IMR-90 (cell line): Measurements from ENCODE around the gene FAM120A. TPM values are rescaled to one million over a fixed set of nuclear protein-coding genes. Genes with fewer than 3 reads are reported as not detected.

Experiments used
- ATAC-seq: fragments of 200-7000 bp; cut with Tn5 transposase; 2 replicates; pipeline ENCODE4 v1.9.1; 2020; ENCODE audit warnings: low read depth, mild to moderate bottlenecking, moderate library complexity
- BruUV-seq: library from RNA; stranded (reverse); fragments of 400-500 nt; replicated peaks from 2 replicates; lab custom pipeline; 2021; lab: Mats Ljungman, UMichigan
- CTCF ChIA-PET: fragments of 300-600 bp; formaldehyde crosslinking; extraction: SDS; loops from one replicate; lab custom pipeline; 2021; ENCODE audit warnings: antibody characterized with exemption; lab: Yijun Ruan, JAX
- POLR2A ChIA-PET: fragments of 300-600 bp; sonication (Branson Sonifier 250); formaldehyde crosslinking; loops from one replicate; lab custom pipeline; 2022; ENCODE audit warnings: antibody characterized with exemption; ENCODE audit not compliant: unreplicated experiment; lab: Charles Lee
- DNase-seq: peaks from one replicate; pipeline ENCODE4 v3.0.0; 2013
- H2AFZ ChIP-seq: replicated peaks from 2 replicates; pipeline ENCODE3; 2013; ENCODE audit warnings: low read length, mild to moderate bottlenecking; ENCODE audit not compliant: poor library complexity
- H2AK5ac ChIP-seq: 2 replicates; pipeline ENCODE4 v1.6.1; 2013; ENCODE audit warnings: low read depth, low read length, inconsistent platforms
- H2AK9ac ChIP-seq: replicated peaks from 2 replicates; pipeline ENCODE3; 2013; ENCODE audit warnings: mild to moderate bottlenecking, low read depth, low read length, moderate library complexity; ENCODE audit not compliant: poor library complexity
- H2BK120ac ChIP-seq: 2 replicates; pipeline ENCODE4 v1.6.1; 2013; ENCODE audit warnings: low read depth, low read length, inconsistent platforms
- H2BK15ac ChIP-seq: 3 replicates; pipeline ENCODE4 v1.6.1; 2013; ENCODE audit warnings: low read depth, low read length, inconsistent platforms
- H2BK20ac ChIP-seq: 2 replicates; pipeline ENCODE4 v1.6.1; 2013; ENCODE audit warnings: low read depth, mild to moderate bottlenecking, inconsistent platforms, low read length, moderate library complexity
- H2BK5ac ChIP-seq: 2 replicates; pipeline ENCODE4 v1.6.1; 2013; ENCODE audit warnings: mild to moderate bottlenecking, low read depth, low read length, inconsistent platforms; ENCODE audit not compliant: poor library complexity, severe bottlenecking
- H3K14ac ChIP-seq: replicated peaks from 2 replicates; pipeline ENCODE4 v1.6.1; 2013; ENCODE audit warnings: low read depth, low read length, inconsistent platforms
- H3K18ac ChIP-seq: 2 replicates; pipeline ENCODE4 v1.6.1; 2013; ENCODE audit warnings: low read depth, low read length, control low read depth
- H3K23ac ChIP-seq: 2 replicates; pipeline ENCODE4 v1.6.1; 2013; ENCODE audit warnings: low read depth, low read length, inconsistent platforms
- H3K27ac ChIP-seq: 2 replicates; pipeline ENCODE4 v1.5.1; 2013; ENCODE audit warnings: mild to moderate bottlenecking, control low read depth, low read length; ENCODE audit not compliant: insufficient read depth
- H3K27me3 ChIP-seq: 2 replicates; pipeline ENCODE4 v1.6.1; 2013; ENCODE audit warnings: low read length; ENCODE audit not compliant: control insufficient read depth, insufficient read depth
- H3K36me3 ChIP-seq: 2 replicates; pipeline ENCODE4 v1.6.1; 2013; ENCODE audit warnings: low read length, mixed read lengths; ENCODE audit not compliant: control insufficient read depth, insufficient read depth
- H3K4ac ChIP-seq: 2 replicates; pipeline ENCODE4 v1.6.1; 2013; ENCODE audit warnings: low read depth, low read length, inconsistent platforms
- H3K4me1 ChIP-seq: 2 replicates; pipeline ENCODE4 v1.6.1; 2013; ENCODE audit warnings: low read length, mixed read lengths; ENCODE audit not compliant: control insufficient read depth, insufficient read depth
- H3K4me2 ChIP-seq: 2 replicates; pipeline ENCODE4 v1.6.1; 2013; ENCODE audit warnings: low read depth, mild to moderate bottlenecking, control low read depth, low read length, moderate library complexity
- H3K4me3 ChIP-seq: 2 replicates; pipeline ENCODE4 v1.5.1; 2013; ENCODE audit warnings: low read depth, mild to moderate bottlenecking, control low read depth, low read length, moderate library complexity; ENCODE audit not compliant: insufficient read depth
- H3K56ac ChIP-seq: 2 replicates; pipeline ENCODE4 v1.6.1; 2013; ENCODE audit warnings: low read length, inconsistent platforms; ENCODE audit not compliant: insufficient read depth; ENCODE audit errors: extremely low read depth
- H3K79me1 ChIP-seq, 2 experiments: 2 replicates each; pipeline ENCODE4 v1.6.1; 2013; ENCODE audit warnings: low read length in 2 of 2, inconsistent platforms in 1 of 2, low read depth in 1 of 2
- H3K9ac ChIP-seq: 2 replicates; pipeline ENCODE4 v1.6.1; 2013; ENCODE audit warnings: low read depth, low read length, control low read depth
- H3K9me1 ChIP-seq: 2 replicates; pipeline ENCODE4 v1.6.1; 2013; ENCODE audit warnings: low read length, inconsistent platforms; ENCODE audit not compliant: insufficient read depth
- H3K9me3 ChIP-seq: 2 replicates; pipeline ENCODE4 v1.6.1; 2013; ENCODE audit warnings: low read length; ENCODE audit not compliant: control insufficient read depth, insufficient read depth
- H4K20me1 ChIP-seq: 2 replicates; pipeline ENCODE4 v1.6.1; 2013; ENCODE audit warnings: low read length, inconsistent platforms; ENCODE audit not compliant: insufficient read depth
- H4K5ac ChIP-seq: 2 replicates; pipeline ENCODE4 v1.6.1; 2013; ENCODE audit warnings: mild to moderate bottlenecking, low read depth, low read length, control low read depth
- H4K8ac ChIP-seq, 2 experiments: 2 replicates each; pipeline ENCODE4 v1.6.1; 2013; ENCODE audit warnings: low read depth in 2 of 2, low read length in 2 of 2, control low read depth in 1 of 2, inconsistent platforms in 1 of 2
- H4K91ac ChIP-seq: 2 replicates; pipeline ENCODE4 v1.6.1; 2013; ENCODE audit warnings: low read depth, low read length, inconsistent platforms; ENCODE audit not compliant: insufficient read depth
- BHLHE40 ChIP-seq: fragments of 150-350 bp; IDR thresholded peaks from 2 replicates; pipeline ENCODE4 v1.6.1; 2016; ENCODE audit warnings: mild to moderate bottlenecking, low read depth, low read length
- ELK1 ChIP-seq: fragments of 150-350 bp; IDR thresholded peaks from 2 replicates; pipeline ENCODE4 v1.6.1; 2016; ENCODE audit warnings: low read depth, mild to moderate bottlenecking, low read length, moderate library complexity, borderline replicate concordance
- FOS ChIP-seq: fragments of 150-350 bp; IDR thresholded peaks from 2 replicates; pipeline ENCODE4 v1.6.1; 2016; ENCODE audit warnings: low read depth, low read length
- MAFK ChIP-seq: IDR thresholded peaks from 2 replicates; pipeline ENCODE4 v1.6.1; 2012; ENCODE audit warnings: low read depth, low read length, improper control_type of control experiment
- NFE2L2 ChIP-seq: fragments of 150-350 bp; IDR thresholded peaks from 2 replicates; pipeline ENCODE4 v1.6.1; 2016; ENCODE audit warnings: low read depth, mild to moderate bottlenecking, low read length
- POLR2A ChIP-seq: IDR thresholded peaks from 2 replicates; pipeline ENCODE4 v1.6.1; 2012; ENCODE audit warnings: mild to moderate bottlenecking, low read depth, low read length
- RCOR1 ChIP-seq: IDR thresholded peaks from 2 replicates; pipeline ENCODE4 v1.6.1; 2012; ENCODE audit warnings: mild to moderate bottlenecking, low read length, improper control_type of control experiment; ENCODE audit not compliant: insufficient replicate concordance
- RFX5 ChIP-seq: IDR thresholded peaks from 2 replicates; pipeline ENCODE4 v1.8.0; 2012; ENCODE audit warnings: low read depth, mild to moderate bottlenecking, low read length, moderate library complexity
- SMC3 ChIP-seq: fragments of 150-350 bp; IDR thresholded peaks from 2 replicates; pipeline ENCODE4 v1.6.1; 2016; ENCODE audit warnings: low read depth, mild to moderate bottlenecking, antibody characterized with exemption, low read length, moderate library complexity
- USF2 ChIP-seq: fragments of 150-350 bp; IDR thresholded peaks from 2 replicates; pipeline ENCODE4 v1.6.1; 2017; ENCODE audit warnings: mild to moderate bottlenecking, antibody characterized with exemption, low read length, low read depth
- WGBS, 2 experiments: methylation state at CpG; one replicate each; pipeline versions ENCODE4 v1.1.5 to v1.1.7; 2013; ENCODE audit warnings: missing lambda C conversion rate in 2 of 2; ENCODE audit not compliant: insufficient read length in 1 of 2; ENCODE audit errors: extremely low coverage in 2 of 2; 5-methylcytosine and 5-hydroxymethylcytosine counted together
- dilution Hi-C: fragments of 300-500 bp; cut with HindIII; formaldehyde crosslinking; loops from one replicate; pipeline ENCODE4 v1.14.3; 2018; ENCODE audit warnings: low sequenced_read_pairs; ENCODE audit not compliant: unreplicated experiment
- in situ Hi-C: fragments of 300-500 bp; cut with MboI; formaldehyde crosslinking; loops from 3 replicates; pipeline ENCODE4 v1.14.3; 2019; ENCODE audit warnings: low sequenced_read_pairs, inconsistent platforms, mixed read lengths
- intact Hi-C: fragments of 100-400 bp; cut with micrococcal nuclease; formaldehyde crosslinking; loops from 2 replicates; pipeline ENCODE4 v1.10.0; 2022
- polyA plus RNA-seq, 3 experiments: library from polyadenylated mRNA; depleted of rRNA; stranded (reverse); fragments of >200 nt; gene quantifications; 2 replicates each; pipeline ENCODE4 v1.2.3, GENCODE V29; 2012; ENCODE audit warnings: low replicate concordance in 1 of 3
- total RNA-seq: library from RNA; depleted of rRNA; stranded (reverse); fragments of >200 nt; gene quantifications from 2 replicates; pipeline ENCODE4 v1.2.3, GENCODE V29; 2012

FAM120A gene
- total and polyA plus RNA-seq, 2 of the 4 experiments (the other 2 are of a cell fraction) = 61.6 to 75.1 TPM

- intact Hi-C loops = no loop called here
- no peak overlapping the region for H3K14ac ChIP-seq
- H3K79me1 ChIP-seq = peaks cover 40 to 90% of the 10 kb centered on the region in 2 experiments
- H3K9me1 ChIP-seq = peaks cover 32% of the 10 kb centered on the region
- no peak overlapping the region for H2BK5ac ChIP-seq
- H2AK9ac ChIP-seq = no peak overlapping the region
- H3K18ac ChIP-seq = no peak overlapping the region
- CTCF ChIA-PET = no interaction called here
- H4K5ac ChIP-seq = no peak overlapping the region
- POLR2A ChIA-PET = no interaction called here
- no peak overlapping the region for H3K4me3 ChIP-seq
- no peak overlapping the region for H3K4ac ChIP-seq
- no CpG with 5 or more reads among the region's 5 CpGs for WGBS, 2 experiments
- ATAC-seq (no peak), DNase-seq (no peak)
- no peak overlapping the region for H3K23ac ChIP-seq
- H2BK15ac ChIP-seq = no peak overlapping the region
- dilution Hi-C loops = no loop called here
- H3K27ac ChIP-seq = no peak overlapping the region
- H3K9me3 ChIP-seq = no peaks in the 10 kb centered on the region
- H2BK120ac ChIP-seq = no peak overlapping the region
- H4K91ac ChIP-seq = no peak overlapping the region
- H3K56ac ChIP-seq = no peak overlapping the region
- H3K9ac ChIP-seq = no peak overlapping the region
- BruUV-seq = no TSS peak
- in situ Hi-C loops = no loop called here
- H3K4me1 ChIP-seq = no peaks in the 10 kb centered on the region
- H3K36me3 ChIP-seq = no peaks in the 10 kb centered on the region
- H4K8ac ChIP-seq = no peak overlapping the region
- no peak overlapping the region for H2AK5ac ChIP-seq
- no peaks in the 10 kb centered on the region for H3K27me3 ChIP-seq
- no peak for TF ChIP-seq ELK1
- TF ChIP-seq POLR2A = no peak
- no peak for TF ChIP-seq MAFK
- TF ChIP-seq USF2 = no peak
- no peak for TF ChIP-seq NFE2L2
- TF ChIP-seq SMC3 = no peak
- no peak for TF ChIP-seq RCOR1
- TF ChIP-seq RFX5 = no peak
- TF ChIP-seq FOS = no peak
- no peak for TF ChIP-seq BHLHE40
- no peak overlapping the region for H2AFZ ChIP-seq
- H3K4me2 ChIP-seq = no peak overlapping the region
- H4K20me1 ChIP-seq = peaks cover 74% of the 10 kb centered on the region
- H2BK20ac ChIP-seq = no peak overlapping the region
Observed at GRCh38 chr9:93595861-93596365, 144.4 kb downstream of the FAM120A start.
